HUDEP-2 (cell line): ENCODE data around the gene CENPU.

Experiments
- DNase-seq, 76 experiments: peaks; one replicate each; lab custom pipeline; 2025; ENCODE audit not compliant: unreplicated experiment in 76 of 76; lab: John Stamatoyannopoulos, UW

Gene CENPU

GRCh38 chr4:184647266-184648053 is 86.4 kb downstream of the CENPU start:
- no peak for DNase-seq

- no peak for DNase-seq
Measured at GRCh38 chr4:184645904-184646610, 87.8 kb downstream of the CENPU start.

- no peak for DNase-seq
Measured at GRCh38 chr4:184644553-184645307, 89.2 kb downstream of the CENPU start.
